IPS-18c (cell line): ENCODE measurements around the gene NHLRC3.
"Not testable (repeated sequence)": the region's sequence is repeated elsewhere in the genome, so short reads cannot be mapped to it uniquely, and the experiment has no call there.

Experiments used
- H3K4me3 ChIP-seq: 2 replicates; pipeline ENCODE4 v1.7.0; 2013; ENCODE audit warnings: low read depth, mild to moderate bottlenecking, low read length, moderate library complexity; ENCODE audit not compliant: insufficient read depth
- H3K9me3 ChIP-seq: one replicate; pipeline ENCODE4 v1.6.1; 2013; ENCODE audit warnings: mild to moderate bottlenecking, low read length, moderate library complexity; ENCODE audit not compliant: control insufficient read depth, insufficient read depth

NHLRC3 gene

GRCh38 chr13:39037880-39038568, at the start of gene NHLRC3, which contains the start of gene PROSER1:
Gene NHLRC3 (plus strand): TSS chr13:39038456. CDS start chr13:39038640, 184 bp downstream.
Gene PROSER1 (minus strand): TSS chr13:39038089. CDS start chr13:39037242, 847 bp downstream.
- peak within 1 kb of the TSS; percentile 74 for H3K4me3 ChIP-seq

GRCh38 chr13:38990693-38991092, 47.6 kb upstream of the NHLRC3 start, which contains the start of gene STOML3:
Gene STOML3 (minus strand): TSS chr13:38990831. CDS start chr13:38990721, 110 bp downstream.
- H3K4me3 ChIP-seq: no peak within 1 kb of the TSS
- H3K9me3 ChIP-seq: no peaks in the 10 kb centered on the region

More at GRCh38 chr13:39037880-39038568, at the start of gene NHLRC3, which contains the start of gene PROSER1:
- no peaks in the 10 kb centered on the region for H3K9me3 ChIP-seq

GRCh38 chr13:38993381-38993780, 44.9 kb upstream of the NHLRC3 start:
- no peak overlapping the region for H3K4me3 ChIP-seq
- H3K9me3 ChIP-seq: no peaks in the 10 kb centered on the region

- Histone ChIP-seq H3K9me3 (no peaks in the 10 kb centered on the region), H3K4me3 (no peak overlapping the region)
Measured at GRCh38 chr13:38998739-38999138, 39.5 kb upstream of the NHLRC3 start.

- not testable (repeated sequence) for H3K4me3 ChIP-seq
Measured at GRCh38 chr13:39006371-39007111, 31.7 kb upstream of the NHLRC3 start.

GRCh38 chr13:39012608-39013007, 25.6 kb upstream of the NHLRC3 start:
- Histone ChIP-seq H3K4me3 (no peak overlapping the region), H3K9me3 (peaks cover under 1% of the 10 kb centered on the region)

More at GRCh38 chr13:39006371-39007111, 31.7 kb upstream of the NHLRC3 start:
- not testable (repeated sequence) for H3K9me3 ChIP-seq

- H3K9me3 ChIP-seq: peaks cover 2% of the 10 kb centered on the region
- H3K4me3 ChIP-seq: no peak overlapping the region
Measured at GRCh38 chr13:39013462-39013861, 24.8 kb upstream of the NHLRC3 start.

- no peak overlapping the region for H3K4me3 ChIP-seq
- peaks cover 2% of the 10 kb centered on the region for H3K9me3 ChIP-seq
Measured at GRCh38 chr13:39016087-39016486, 22.2 kb upstream of the NHLRC3 start.

GRCh38 chr13:39016787-39017186, 21.5 kb upstream of the NHLRC3 start:
- Histone ChIP-seq H3K4me3 (no peak overlapping the region), H3K9me3 (peaks cover 2% of the 10 kb centered on the region)

GRCh38 chr13:39020853-39021462, 17.3 kb upstream of the NHLRC3 start:
- H3K4me3 ChIP-seq: no peak overlapping the region
- peaks cover 2% of the 10 kb centered on the region for H3K9me3 ChIP-seq

- Histone ChIP-seq H3K9me3 (no peaks in the 10 kb centered on the region), H3K4me3 (no peak overlapping the region)
Measured at GRCh38 chr13:39023316-39023715, 14.9 kb upstream of the NHLRC3 start.

GRCh38 chr13:39023761-39024160, 14.5 kb upstream of the NHLRC3 start:
- no peak overlapping the region for H3K4me3 ChIP-seq
- no peaks in the 10 kb centered on the region for H3K9me3 ChIP-seq

- H3K9me3 ChIP-seq: no peaks in the 10 kb centered on the region
- H3K4me3 ChIP-seq: no peak overlapping the region
Measured at GRCh38 chr13:39025433-39025839, 12.8 kb upstream of the NHLRC3 start.

- no peaks in the 10 kb centered on the region for H3K9me3 ChIP-seq
- H3K4me3 ChIP-seq: no peak overlapping the region
Measured at GRCh38 chr13:39032150-39032549, 6.1 kb upstream of the NHLRC3 start.

GRCh38 chr13:39034085-39034484, 4.2 kb upstream of the NHLRC3 start:
- Histone ChIP-seq H3K4me3 (no peak overlapping the region), H3K9me3 (no peaks in the 10 kb centered on the region)

- no peak overlapping the region for H3K4me3 ChIP-seq
- H3K9me3 ChIP-seq: no peaks in the 10 kb centered on the region
Measured at GRCh38 chr13:39035204-39035603, 3.1 kb upstream of the NHLRC3 start.

- no peaks in the 10 kb centered on the region for H3K9me3 ChIP-seq
- peak overlapping the region; percentile 74; the same call in 1 of the 2 replicates for H3K4me3 ChIP-seq
Measured at GRCh38 chr13:39035799-39036198, 2.5 kb upstream of the NHLRC3 start.

- H3K9me3 ChIP-seq: no peaks in the 10 kb centered on the region
- peak overlapping the region; percentile 74 for H3K4me3 ChIP-seq
Measured at GRCh38 chr13:39036212-39036611, 2.0 kb upstream of the NHLRC3 start.
